ENCODE measurements around the gene SLC2A8.

SLC2A8 gene

DNA sequence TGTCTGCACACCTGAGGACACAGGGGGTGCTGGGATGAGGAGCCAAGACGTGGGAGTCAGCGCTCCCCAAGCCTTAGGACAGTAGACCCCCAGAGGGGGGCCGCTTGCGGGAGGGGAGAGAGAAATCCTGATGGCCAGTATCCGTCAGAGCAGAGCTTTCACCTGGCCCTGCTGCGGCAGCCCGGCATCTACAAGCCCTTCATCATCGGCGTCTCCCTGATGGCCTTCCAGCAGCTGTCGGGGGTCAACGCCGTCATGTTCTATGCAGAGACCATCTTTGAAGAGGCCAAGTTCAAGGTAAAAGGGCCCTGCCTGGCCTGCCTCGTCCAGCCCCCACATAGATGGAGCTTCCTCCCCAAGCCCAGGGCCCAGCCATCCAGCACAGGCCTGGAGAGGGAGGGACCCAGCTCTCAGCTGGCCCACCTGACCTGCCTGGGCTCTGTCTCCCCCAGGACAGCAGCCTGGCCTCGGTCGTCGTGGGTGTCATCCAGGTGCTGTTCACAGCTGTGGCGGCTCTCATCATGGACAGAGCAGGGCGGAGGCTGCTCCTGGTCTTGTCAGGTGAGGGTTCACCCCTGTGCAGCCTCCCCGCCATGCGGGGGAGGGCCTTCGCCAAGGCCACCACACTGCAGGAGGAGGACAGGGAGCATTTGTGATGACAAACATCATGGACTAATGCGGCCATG is 6.7 kb downstream of the SLC2A8 start:
- DNase-seq (ENCODE audit: low spot score): no peak

DNA sequence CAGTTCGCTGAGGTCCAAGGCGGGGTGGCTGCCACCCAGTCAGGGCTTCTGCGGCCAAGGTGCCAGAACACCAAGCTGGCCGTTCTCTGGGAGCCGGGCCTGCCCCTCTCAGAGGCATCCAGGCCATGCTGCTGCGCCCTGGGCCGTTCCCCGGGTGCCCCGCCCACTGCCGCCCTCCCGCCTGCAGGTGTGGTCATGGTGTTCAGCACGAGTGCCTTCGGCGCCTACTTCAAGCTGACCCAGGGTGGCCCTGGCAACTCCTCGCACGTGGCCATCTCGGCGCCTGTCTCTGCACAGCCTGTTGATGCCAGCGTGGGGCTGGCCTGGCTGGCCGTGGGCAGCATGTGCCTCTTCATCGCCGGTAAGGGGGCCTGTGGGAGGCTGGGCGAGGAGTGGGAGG is 7.7 kb downstream of the SLC2A8 start:
- no peak for DNase-seq (ENCODE audit: low spot score)

DNA sequence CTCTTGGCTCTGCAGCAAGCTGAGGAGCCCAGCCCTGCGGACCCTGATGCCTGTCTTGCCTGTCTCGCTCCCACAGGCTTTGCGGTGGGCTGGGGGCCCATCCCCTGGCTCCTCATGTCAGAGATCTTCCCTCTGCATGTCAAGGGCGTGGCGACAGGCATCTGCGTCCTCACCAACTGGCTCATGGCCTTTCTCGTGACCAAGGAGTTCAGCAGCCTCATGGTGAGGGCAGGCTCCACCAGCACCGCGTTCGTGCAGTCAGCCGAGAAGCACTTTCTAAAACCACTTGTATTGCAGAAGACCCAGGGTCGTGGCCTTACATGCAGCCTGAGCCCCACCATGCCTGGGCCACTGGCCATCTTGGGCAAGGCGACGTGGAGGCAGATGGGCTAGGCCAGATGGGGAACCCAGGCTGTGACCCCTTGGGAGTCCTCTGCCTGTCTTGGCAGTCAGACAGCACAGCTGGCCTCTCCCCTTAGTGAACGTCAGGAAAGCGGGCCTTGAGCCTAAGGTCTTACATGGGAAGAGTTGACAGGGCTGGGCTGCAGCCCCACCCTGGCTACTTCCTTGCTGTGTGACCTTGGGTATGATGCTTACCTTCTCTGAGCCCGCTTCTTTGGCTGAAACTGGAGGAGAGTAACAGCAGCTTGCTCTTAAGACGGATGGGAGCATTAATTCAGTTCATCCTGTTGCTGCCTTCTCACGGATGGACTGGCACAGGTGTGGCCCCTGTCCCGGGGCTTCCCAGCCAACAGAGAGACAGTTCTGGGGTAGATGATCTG is 8.6 kb downstream of the SLC2A8 start:
- DNase-seq (ENCODE audit: low spot score): no peak

DNA sequence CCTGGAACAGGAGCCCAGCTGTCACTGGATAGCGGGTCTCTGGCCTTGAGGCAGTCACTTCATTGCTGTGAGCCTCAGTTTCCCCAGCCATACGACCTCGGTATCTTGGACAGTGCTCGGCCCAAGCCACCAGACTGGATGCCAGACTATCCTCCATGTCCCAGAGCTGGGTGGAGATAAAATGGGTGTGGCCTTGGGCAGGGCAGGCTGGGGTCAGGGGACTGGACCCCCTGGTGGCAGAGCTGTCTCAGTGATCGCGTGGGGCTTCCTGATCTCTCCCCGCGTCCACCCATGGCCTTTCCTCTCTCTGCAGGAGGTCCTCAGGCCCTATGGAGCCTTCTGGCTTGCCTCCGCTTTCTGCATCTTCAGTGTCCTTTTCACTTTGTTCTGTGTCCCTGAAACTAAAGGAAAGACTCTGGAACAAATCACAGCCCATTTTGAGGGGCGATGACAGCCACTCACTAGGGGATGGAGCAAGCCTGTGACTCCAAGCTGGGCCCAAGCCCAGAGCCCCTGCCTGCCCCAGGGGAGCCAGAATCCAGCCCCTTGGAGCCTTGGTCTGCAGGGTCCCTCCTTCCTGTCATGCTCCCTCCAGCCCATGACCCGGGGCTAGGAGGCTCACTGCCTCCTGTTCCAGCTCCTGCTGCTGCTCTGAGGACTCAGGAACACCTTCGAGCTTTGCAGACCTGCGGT is 10.0 kb downstream of the SLC2A8 start:
- DNase-seq (ENCODE audit: low spot score): no peak

DNA sequence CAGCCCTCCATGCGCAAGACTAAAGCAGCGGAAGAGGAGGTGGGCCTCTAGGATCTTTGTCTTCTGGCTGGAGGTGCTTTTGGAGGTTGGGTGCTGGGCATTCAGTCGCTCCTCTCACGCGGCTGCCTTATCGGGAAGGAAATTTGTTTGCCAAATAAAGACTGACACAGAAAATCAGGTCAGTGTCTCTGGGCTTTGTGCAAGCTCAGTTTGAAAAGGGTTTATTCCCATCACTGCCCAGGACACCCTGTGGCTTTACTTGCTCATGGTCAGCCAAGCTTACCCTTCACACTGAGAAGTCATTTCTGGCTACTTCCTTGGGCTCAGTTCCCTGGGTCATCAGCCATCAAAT is 10.5 kb downstream of the SLC2A8 start:
- no peak for DNase-seq (ENCODE audit: low spot score)

DNA sequence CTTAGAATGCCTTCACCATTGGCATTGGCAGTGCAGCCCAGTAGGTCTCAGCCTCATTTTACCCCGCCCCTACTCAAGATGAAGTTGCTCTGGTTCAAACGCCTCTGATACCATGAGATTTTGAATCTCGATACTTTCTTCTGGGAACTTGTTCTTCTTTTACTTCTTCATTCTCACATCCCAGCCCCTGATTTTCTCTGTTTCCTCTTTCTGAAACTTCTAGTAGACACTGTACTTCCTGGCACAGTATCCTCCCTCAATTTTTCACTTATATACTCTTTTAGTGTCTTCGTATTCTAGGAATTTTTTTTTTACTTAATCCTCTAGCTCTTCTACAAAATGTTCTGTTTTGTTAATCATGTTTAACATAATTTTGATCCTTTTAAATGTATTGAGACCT is 14.2 kb downstream of the SLC2A8 start:
- no peak for DNase-seq (ENCODE audit: low spot score)

DNA sequence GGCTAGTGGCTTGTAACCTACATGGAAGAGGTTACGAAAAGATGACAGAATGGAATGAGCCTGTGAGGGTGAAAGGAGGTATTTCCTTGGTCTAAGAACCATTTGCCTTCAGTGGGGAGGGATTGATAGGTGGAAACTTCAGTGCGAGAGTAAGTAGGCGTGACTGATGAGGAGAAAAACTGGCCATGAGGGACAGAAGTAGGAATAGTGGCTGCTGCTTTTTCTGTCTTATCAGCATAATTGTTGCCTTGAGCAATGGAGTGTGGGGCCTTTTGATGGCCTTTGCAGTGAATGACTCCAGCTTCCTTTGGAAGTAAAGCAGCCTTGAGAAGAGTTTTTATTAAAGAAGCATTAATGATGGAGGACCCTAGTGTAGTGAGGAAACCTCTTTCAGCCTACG is 18.2 kb downstream of the SLC2A8 start:
- DNase-seq (ENCODE audit: low spot score): no peak

DNA sequence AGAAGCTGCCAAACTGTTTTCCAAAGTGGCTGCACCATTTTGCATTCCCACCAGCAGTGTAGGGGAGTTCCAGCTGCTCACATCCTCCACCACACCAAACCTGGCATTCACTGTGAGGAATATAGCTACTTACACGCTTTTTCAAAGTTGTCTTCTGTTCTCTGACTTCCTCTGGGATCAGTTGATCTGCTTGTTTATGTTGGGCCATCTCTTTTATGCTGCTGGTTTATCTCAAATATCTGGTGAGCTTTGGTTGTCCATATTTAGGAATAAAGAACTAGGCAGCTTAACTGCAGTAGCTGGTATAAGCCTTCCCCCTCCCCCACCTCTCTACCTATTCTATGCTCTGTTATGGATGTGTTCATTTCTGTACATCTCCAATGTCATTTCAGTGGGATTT is 18.7 kb downstream of the SLC2A8 start:
- DNase-seq (ENCODE audit: low spot score): no peak

DNA sequence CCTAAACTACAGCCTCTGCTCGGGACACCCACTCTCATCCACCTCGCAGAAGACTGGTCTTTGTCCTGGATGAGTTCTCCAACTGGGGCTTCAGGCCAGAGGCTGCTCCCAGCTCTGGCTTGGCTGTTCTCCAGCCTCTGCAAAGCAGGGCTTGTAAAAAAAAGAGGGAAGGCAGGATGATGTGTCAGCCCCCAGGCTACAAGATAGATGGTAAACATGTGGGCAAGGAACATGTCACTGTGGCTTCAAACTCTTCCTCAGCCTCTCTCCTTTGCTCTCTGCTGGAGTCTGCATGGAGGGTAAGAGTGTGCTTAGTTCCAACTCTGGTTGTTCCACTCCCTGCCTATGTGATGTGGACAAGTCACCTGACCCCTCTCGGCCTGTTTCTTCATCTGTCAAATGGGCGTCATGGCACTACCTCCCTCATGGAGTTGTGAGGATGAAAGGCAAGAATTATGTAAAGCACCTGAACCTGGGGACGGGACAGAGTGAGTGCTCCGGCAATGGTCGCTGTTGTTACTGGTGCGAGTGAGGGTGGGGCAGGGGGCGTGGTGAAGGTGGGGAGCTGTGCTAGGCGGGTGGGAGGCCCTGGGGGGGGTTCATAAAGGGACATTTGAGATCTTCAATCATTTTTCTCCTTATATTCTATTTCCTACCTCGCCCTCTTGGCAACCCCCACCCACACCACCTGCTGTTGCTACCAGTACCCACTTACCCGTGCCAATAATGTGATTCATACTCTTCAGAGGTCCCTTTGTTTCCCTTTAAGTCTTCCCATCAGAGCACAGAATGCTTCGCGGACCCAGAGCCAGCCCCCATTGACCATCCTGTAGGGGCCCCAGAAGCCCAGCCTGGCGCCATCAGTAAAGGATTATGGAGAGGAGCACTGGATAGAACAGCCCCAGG is 20.4 kb downstream of the SLC2A8 start:
- DNase-seq (ENCODE audit: low spot score): no peak

DNA sequence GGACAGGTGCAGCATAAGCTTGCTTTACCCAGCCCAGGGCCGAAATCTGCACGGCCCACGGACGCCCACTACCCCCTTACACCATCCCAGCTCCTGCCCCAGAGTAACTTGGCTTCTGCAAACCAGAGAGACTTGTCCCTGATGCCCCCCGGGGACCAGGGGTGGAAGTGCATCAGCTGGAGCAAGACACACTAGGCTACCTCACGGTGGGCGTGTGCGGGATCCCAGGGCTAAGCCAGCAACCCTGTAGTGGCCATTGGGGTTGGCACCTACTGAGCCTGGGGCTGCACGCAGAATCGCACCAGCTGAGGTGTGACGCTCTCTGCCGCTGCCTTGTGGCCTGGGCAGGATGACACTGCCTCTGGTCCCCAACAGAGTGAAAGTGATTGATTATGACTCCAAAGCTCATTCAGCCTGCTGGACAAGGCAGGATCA is 21.1 kb downstream of the SLC2A8 start:
- DNase-seq (ENCODE audit: low spot score): peak; percentile 65

DNA sequence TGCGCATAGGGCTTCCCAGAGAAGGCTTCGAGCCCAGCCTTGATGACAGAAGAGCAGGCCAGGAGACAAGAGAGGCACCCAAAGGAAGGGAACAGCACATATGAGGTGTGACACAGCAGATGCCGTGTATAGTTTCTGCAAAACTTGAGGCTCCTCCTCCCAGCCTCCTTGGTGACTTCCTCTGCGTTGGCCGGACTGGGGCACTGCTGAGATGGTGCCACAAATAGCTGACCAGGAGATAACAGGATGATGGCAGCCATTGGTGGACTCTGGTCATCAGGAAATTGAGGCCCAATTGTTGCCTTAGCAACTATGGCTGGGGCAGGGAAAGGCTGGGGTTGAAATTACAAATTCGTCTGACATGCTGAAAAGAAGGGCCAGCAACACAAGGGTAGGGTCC is 22.4 kb downstream of the SLC2A8 start:
- no peak for DNase-seq (ENCODE audit: low spot score)

DNA sequence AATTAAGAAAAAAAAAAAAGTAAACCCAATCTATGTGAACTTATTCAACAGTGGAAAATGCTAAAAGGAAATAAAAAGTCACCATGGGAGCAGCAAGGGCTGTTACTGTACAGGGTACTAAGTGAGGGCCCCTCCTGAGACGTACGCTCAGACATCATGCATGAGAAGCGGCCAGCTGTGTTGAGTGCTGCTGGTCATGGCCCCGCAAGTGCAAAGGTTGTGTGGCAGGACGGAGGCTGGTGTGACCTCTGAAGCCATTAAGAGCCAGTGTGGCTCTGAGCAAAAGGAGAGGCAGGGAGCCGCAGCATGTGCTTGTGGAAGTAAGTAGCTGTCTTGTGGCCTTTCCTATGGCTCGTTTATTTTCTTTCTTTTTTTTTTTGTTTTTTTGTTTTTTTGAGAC is 24.1 kb downstream of the SLC2A8 start:
- DNase-seq (ENCODE audit: low spot score): no peak

DNA sequence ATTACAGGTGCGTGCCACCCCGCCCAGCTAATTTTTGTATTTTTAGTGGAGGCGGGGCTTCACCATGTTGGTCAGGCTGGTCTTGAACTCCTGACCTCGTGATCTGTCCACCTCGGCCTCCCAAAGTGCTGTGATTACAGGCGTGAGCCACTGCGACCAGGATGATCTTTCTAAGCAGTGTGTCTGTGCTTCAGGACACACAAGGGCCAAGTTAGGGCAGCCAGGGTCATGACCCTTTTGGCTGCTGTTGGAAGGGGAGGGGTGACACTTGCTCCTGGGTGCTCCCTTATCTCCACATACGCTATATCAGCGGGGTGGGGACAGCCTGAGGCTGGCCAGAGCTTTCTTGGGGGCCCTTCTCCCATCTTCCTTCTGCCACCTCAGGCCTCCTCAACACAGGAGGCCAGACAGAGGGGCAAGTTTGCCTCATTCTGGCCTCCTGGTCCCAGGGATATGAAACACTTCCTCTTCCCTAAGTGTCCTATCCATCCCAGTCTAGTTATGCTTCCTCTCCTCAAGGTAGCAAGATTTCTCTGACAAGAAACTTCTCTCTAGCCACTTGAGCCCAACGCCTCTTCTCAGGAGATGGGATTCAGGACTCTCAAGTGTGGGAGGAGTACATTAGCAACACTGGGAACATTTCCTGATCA is 25.3 kb downstream of the SLC2A8 start:
- no peak for DNase-seq (ENCODE audit: low spot score)

DNA sequence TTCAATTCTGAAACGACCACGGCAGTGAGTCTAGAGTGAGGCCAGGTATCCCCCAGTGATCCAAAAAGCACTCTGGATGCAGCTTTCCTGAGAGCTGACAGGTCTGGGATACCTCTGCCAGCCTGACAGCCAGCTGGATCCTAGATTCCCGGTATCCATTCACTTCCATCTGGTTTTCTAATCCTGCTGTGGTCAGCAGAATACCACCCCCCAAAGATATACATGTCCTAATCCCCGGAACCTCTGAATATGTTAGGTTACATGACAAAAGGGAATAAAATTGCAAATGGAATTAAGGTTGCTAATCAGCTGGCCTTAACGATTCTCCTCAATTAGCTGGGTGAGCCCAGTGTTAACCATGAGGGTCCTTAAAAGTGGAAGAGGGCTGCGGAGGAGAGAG is 25.8 kb downstream of the SLC2A8 start:
- DNase-seq (ENCODE audit: low spot score): no peak

DNA sequence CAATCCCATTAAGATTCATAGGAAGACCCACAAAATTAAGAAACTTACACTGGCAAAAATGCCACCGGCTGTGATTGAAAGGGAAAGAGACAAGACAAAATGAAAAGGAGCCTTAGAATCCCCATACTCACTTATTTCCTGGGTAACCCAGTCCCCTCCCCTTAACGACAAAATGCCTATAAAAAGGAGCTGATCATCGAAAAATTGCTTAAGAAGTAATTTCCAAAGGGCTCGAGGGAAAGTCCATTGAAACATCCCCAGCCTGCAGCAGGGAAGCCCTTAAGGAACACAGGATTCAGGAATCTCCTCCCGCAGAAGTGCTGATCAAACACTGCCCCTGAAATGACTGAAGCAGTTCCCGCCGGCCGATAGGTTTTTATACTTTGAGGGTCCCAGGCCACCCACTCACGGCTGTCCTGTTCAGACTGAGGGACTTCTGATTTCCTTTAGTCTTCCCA is 26.5 kb downstream of the SLC2A8 start:
- DNase-seq (ENCODE audit: low spot score): peak; percentile 39

DNA sequence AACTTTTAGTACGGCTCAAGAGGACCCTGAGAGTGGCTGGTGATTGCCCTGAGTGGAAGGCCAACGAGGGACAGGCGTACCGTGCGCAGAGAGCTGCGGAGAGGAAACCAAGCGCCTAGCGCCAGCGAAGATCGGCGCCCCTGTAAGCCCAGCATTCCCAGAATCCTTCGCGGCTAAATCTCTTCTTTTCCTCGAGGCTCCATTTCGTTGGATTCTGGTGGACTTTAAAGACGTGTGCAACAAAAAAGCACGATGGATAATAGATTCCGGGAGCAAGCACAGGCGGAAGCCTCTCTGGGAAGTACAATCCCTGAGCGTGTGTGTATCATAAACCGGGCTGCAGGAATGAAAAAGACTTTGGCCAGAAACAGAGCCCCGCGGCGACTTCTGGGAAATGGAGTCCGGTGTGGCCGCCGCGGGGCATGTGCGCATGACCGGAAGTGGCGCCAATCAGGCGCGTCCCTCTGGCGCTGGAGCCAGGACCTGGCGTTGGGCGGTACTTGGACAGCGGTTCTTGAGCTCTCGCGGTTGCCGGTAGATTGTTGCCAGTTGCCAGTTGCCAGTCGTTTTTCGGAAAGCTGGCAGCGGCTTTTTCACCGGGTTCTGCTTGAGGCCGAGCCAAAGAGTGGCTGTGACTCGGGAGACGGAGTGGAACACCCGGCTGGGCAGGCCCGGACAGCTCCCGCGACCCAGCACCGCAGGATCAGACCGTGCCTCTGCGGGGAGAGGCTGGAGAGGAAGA is 27.1 kb downstream of the SLC2A8 start, which contains the start of gene ZNF79:
Gene ZNF79, plus strand, starts transcription at position 449 of the 742 bp plus-strand sequence. CDS start 406 bp downstream, outside the sequence.
- peak; percentile 98 for DNase-seq (ENCODE audit: low spot score)

DNA sequence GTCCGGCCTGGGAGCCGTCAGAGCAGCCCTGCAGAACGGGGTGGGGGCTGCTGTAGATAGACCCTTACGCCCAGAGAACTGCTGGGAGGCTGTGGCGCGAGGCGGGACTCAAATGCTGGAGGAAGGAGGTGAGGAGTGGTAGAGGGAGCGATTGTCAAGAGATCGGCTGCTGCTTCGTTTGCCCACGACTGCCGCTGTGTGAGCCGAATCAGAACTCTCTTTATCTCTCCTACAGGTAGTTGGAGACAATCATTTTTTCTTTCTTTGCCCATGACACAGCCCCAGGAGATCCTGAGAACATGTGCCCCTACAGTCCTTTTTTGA is 27.7 kb downstream of the SLC2A8 start:
- DNase-seq (ENCODE audit: low spot score): peak; percentile 66

DNA sequence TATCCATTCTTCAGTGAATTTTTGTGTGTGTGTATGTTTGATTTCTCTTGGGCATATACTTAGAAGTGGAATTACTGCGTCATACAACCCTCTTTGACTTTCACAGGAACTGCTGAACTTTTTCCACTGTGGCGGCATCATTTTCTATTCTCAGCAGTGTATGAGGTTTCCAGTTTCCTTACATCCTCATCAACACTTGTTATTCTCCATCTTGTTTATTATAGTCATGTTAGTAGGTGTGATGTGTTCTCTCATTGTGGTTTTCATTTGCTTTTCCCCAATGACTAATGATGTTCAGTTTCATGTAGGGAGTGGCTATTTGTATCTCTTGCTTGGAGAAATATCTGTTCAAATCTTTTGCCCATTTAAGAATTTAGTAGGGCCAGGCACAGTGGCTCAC is 29.8 kb downstream of the SLC2A8 start:
- peak; percentile 63 for DNase-seq (ENCODE audit: low spot score)

DNA sequence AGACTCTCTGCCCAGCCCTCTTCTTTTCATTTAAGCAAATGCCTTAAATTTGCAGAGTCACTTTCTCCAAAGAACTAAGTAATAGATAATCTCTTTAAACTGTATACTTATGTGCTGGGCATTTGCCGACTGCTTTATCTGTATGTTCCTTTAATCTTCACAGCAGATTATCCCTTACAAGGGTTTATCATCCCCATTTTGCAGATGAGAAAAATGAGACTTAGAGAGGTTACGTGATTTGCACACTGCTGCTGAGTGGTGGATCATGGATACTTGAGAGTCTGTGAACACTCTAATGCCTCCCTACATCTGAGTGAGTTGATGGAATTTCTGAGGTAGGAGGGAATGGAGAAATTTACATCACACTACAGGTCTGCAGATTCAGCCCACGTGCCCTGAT is 31.4 kb downstream of the SLC2A8 start:
- no peak for DNase-seq (ENCODE audit: low spot score)

DNA sequence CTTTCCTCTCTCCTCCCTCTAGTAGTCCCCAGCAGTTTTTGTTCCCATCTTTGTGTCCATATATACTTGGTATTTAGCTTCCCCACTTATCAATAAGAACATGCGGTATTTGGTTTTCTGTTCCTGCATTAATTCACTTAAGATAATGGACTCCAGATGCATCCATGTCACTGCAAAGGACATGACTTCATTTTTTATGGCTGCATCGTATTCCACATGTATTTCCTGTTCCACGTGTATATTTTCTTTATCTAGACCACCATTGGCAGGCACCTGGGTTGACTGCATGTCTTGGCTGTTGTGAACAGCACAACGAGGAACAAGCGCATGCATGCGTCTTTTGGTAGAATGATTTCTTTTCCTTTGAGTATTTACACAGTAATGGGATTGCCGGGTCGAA is 33.4 kb downstream of the SLC2A8 start:
- DNase-seq (ENCODE audit: low spot score): no peak

Measured in RKO (cell line).